SH-SY5Y (cell line): Measurements from ENCODE around the gene ITPKB.

Experiments
- GATA2 ChIP-seq: IDR thresholded peaks from 2 replicates; pipeline ENCODE4 v1.6.1; 2011; ENCODE audit warnings: mild to moderate bottlenecking, low read depth, low read length
- GATA3 ChIP-seq: IDR thresholded peaks from 2 replicates; pipeline ENCODE4 v1.6.1; 2011; ENCODE audit warnings: low read depth, mild to moderate bottlenecking, low read length, moderate library complexity

DNA sequence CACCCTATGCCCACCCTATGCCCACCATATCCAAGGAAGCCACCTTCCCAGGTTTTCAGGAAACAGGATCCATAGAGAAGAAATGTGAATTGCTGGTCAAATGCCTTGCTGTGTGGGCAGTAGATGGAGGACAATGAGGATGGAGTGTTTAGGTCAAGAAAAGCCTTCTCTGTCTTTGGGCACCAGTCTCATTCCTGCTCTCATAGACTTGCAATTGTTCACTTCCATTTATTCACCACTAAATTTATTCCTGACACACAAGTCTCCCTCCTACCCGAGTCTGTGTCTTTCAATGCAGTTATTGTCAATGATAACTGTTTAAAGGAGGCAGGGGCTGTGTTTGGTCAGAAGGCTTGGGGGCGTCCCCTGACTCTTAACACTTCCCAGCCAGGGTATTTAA lies 48.0 kb upstream of the ITPKB start:
- TF ChIP-seq GATA2 (no peak), GATA3 (no peak)
